ENCODE measurements around the gene MPHOSPH9.

- TF ChIP-seq CTCF (IDR thresholded peaks at IDR 0.05; ENCODE audit: low read depth, low read length) = no peak
- no peak for TF ChIP-seq EZH2phosphoT487 (IDR thresholded peaks at IDR 0.05; ENCODE audit: low read depth)
These were observed 98.7 kb downstream of the MPHOSPH9 start for GRCh38 chr12:123134271-123134671.
